MCF 10A (cell line): ENCODE results near the gene FOS. TPM values are rescaled to one million over a fixed set of nuclear protein-coding genes. Genes with fewer than 3 reads are reported as not detected.
"Not testable (repeated sequence)": the region's sequence is repeated elsewhere in the genome, so short reads cannot be mapped to it uniquely, and the experiment has no call there.

ENCODE experiments used
- BruUV-seq: library from RNA; stranded (reverse); fragments of 400-500 nt; replicated peaks from 2 replicates; lab custom pipeline; 2021; lab: Mats Ljungman, UMichigan
- CTCF ChIA-PET: fragments of 300-600 bp; sonication (Branson Sonifier 250); formaldehyde crosslinking; extraction: SDS; loops from one replicate; lab custom pipeline; 2021; ENCODE audit warnings: antibody characterized with exemption, inconsistent platforms; lab: Yijun Ruan, JAX
- POLR2A ChIA-PET: fragments of 300-600, 350-650 bp; sonication (Branson Sonifier 250); formaldehyde crosslinking; extraction: SDS; loops from one replicate; lab custom pipeline; 2020; ENCODE audit warnings: antibody characterized with exemption, inconsistent platforms; lab: Yijun Ruan, JAX
- DNase-seq: peaks from one replicate; pipeline ENCODE4 v3.0.0-alpha.2; 2018; ENCODE audit not compliant: unreplicated experiment
- H3K27ac Mint-ChIP-seq: one replicate; pipeline ENCODE4 v1.8.0; 2022; ENCODE audit warnings: mild to moderate bottlenecking, low read depth, mixed read lengths; ENCODE audit not compliant: unreplicated experiment
- H3K27me3 Mint-ChIP-seq: one replicate; pipeline ENCODE4 v1.8.0; 2022; ENCODE audit warnings: mixed read lengths; ENCODE audit not compliant: insufficient read depth, unreplicated experiment
- H3K36me3 Mint-ChIP-seq: one replicate; pipeline ENCODE4 v1.8.0; 2022; ENCODE audit warnings: mild to moderate bottlenecking, moderate library complexity, mixed read lengths; ENCODE audit not compliant: insufficient read depth, unreplicated experiment
- H3K4me1 Mint-ChIP-seq: one replicate; pipeline ENCODE4 v1.8.0; 2022; ENCODE audit warnings: mixed read lengths; ENCODE audit not compliant: insufficient read depth, unreplicated experiment
- H3K4me3 Mint-ChIP-seq: one replicate; pipeline ENCODE4 v1.8.0; 2022; ENCODE audit warnings: mild to moderate bottlenecking, moderate library complexity, mixed read lengths; ENCODE audit not compliant: unreplicated experiment
- H3K9me3 Mint-ChIP-seq: one replicate; pipeline ENCODE4 v1.8.0; 2022; ENCODE audit warnings: mixed read lengths; ENCODE audit not compliant: unreplicated experiment
- intact Hi-C: fragments of 100-400 bp; cut with micrococcal nuclease; formaldehyde crosslinking; loops from 2 replicates; pipeline ENCODE4 v1.14.1; 2022
- total RNA-seq: library from RNA; stranded (reverse); gene quantifications from 2 replicates; pipeline ENCODE4 v1.2.3, GENCODE V29; 2022
- TF ChIP-seq, protein P1 (sequence below): fragments of 200-600 bp; IDR thresholded peaks from one replicate; pipeline ENCODE4 v1.8.0; 2022; ENCODE audit warnings: antibody characterized with exemption, mild to moderate bottlenecking; ENCODE audit not compliant: unreplicated experiment

FOS gene
- total RNA-seq, 1 experiment from 2014 or later: 139 TPM

DNA sequence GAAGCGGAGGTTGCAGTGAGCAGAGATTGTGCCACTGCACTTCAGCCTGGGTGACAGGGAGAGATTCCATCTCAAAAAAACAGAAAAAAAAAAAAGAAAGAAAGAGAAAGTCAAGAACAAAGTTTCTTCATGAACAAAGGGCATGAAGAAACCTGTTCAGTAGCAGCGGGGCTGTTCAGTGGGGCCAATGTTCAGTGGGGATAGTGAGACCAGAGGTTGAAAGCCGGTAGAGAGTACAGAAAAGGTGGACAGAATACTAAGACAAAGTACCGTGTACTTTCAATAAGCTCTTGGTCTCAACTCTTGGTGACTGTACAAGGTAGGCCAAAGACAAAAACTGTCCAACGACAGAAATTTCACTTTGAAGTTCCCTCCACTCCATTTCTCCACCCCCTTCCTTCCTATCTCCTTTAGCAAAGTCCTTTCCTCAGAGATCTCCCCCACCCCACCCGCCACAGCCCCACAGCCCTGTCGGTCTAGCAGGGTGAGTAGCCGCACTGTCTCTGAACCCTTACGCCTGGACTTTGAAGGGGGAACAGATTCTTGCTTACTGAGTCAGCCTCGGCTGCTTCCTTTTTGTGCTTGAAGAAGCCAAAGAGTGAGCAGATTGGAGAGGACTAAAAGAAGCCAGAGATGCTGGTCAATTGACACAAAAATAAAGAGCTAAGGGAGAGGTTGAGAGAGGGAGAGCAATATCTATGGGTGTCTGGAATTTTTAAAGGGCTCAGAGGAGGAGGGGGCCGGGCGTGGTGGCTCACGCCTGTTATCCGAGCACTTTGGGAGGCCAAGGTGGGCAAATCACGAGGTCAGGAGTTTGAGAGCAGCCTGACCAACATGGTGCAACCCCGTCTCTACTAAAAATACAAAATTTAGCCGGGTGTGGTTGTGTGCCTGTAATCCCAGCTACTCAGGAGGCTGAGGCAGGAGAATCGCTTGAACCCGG, 44.2 kb upstream of the FOS start:
- ChIA-PET POLR2A (interaction anchor here (0.6 to 6.4 kb wide), 5 partner anchors 7 to 100 kb away, joined by 3 to 49 read pairs (median 3); partner anchors contain the start of gene FOS), CTCF (interaction anchor here (0.6 to 0.9 kb wide), 3 partner anchors 8 to 116 kb away, joined by 3 to 4 read pairs (median 3); no protein-coding TSS in a partner anchor)
- BruUV-seq: no TSS peak
- no peaks in the 10 kb centered on the region for H3K36me3 Mint-ChIP-seq
- no peak overlapping the region for H3K4me3 Mint-ChIP-seq
- TF ChIP-seq, protein P1, sequence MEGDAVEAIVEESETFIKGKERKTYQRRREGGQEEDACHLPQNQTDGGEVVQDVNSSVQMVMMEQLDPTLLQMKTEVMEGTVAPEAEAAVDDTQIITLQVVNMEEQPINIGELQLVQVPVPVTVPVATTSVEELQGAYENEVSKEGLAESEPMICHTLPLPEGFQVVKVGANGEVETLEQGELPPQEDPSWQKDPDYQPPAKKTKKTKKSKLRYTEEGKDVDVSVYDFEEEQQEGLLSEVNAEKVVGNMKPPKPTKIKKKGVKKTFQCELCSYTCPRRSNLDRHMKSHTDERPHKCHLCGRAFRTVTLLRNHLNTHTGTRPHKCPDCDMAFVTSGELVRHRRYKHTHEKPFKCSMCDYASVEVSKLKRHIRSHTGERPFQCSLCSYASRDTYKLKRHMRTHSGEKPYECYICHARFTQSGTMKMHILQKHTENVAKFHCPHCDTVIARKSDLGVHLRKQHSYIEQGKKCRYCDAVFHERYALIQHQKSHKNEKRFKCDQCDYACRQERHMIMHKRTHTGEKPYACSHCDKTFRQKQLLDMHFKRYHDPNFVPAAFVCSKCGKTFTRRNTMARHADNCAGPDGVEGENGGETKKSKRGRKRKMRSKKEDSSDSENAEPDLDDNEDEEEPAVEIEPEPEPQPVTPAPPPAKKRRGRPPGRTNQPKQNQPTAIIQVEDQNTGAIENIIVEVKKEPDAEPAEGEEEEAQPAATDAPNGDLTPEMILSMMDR: no peak
- H3K27me3 Mint-ChIP-seq: no peaks in the 10 kb centered on the region
- H3K4me1 Mint-ChIP-seq: peaks cover 36% of the 10 kb centered on the region
- H3K9me3 Mint-ChIP-seq: no peaks in the 10 kb centered on the region
- peak overlapping the region; percentile 76 for H3K27ac Mint-ChIP-seq
- peak; percentile 60 for DNase-seq
- intact Hi-C loops: no loop called here

DNA sequence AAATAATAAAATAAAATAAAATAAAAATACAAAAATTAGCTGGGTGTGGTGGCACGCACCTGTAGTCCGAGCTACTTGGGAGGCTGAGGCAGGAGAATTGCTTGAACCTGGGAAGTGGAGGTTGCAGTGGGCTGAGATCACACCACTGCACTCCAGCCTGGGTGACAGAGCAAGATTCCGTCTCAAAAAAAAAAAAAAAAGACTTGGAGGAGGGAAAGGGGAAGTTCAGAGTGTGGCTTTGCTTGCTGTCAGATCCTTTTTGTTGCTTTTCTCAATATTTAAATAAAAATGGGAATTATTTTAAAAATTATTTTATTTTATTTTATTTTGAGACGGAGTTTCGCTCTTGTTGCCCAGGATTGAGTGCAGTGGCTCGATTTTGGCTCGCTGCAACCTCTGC, 43.4 kb upstream of the FOS start:
- ChIA-PET POLR2A (interaction anchor here (0.6 to 1.6 kb wide), 4 partner anchors 8 to 101 kb away, joined by 3 read pairs; partner anchors contain the start of gene FOS), CTCF (interaction anchor here (0.9 kb wide), 1 partner anchor 7 kb away, joined by 3 read pairs; no protein-coding TSS in a partner anchor)
- DNase-seq, intact Hi-C loops, H3K27me3 Mint-ChIP-seq, BruUV-seq, H3K9me3 Mint-ChIP-seq, H3K27ac Mint-ChIP-seq, H3K4me3 Mint-ChIP-seq, H3K36me3 Mint-ChIP-seq: not testable (repeated sequence)
- peaks cover 28% of the 10 kb centered on the region for H3K4me1 Mint-ChIP-seq

DNA sequence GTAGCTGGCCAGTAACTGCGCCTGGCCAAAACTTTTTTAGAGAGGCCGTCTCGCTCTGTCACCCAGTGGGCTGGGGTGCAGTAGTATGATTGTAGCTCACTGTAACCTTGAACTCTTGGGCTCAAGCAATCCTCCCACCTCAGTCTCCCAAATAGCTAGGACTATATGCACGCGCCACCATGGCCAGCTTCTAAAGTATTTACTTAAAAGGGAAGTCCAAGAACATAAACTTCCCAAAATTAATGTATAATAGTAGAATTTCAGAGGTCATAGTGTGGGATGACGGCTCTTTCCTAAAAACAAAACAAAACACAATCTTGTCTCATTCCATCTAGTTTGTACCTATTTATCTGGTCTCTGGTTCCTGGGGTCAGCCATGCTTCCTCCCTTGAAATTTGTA, 42.2 kb upstream of the FOS start:
- CTCF ChIA-PET: no interaction called here
- Mint-ChIP-seq H3K9me3 (no peaks in the 10 kb centered on the region), H3K27ac (no peak overlapping the region), H3K4me1 (peaks cover 16% of the 10 kb centered on the region), H3K27me3 (no peaks in the 10 kb centered on the region), H3K36me3 (no peaks in the 10 kb centered on the region), H3K4me3 (no peak overlapping the region)
- intact Hi-C loops: no loop called here
- POLR2A ChIA-PET: interaction anchor here (0.6 kb wide), 1 partner anchor 100 kb away, joined by 3 read pairs; no protein-coding TSS in a partner anchor
- TF ChIP-seq, protein P1: no peak
- no TSS peak for BruUV-seq
- no peak for DNase-seq

DNA sequence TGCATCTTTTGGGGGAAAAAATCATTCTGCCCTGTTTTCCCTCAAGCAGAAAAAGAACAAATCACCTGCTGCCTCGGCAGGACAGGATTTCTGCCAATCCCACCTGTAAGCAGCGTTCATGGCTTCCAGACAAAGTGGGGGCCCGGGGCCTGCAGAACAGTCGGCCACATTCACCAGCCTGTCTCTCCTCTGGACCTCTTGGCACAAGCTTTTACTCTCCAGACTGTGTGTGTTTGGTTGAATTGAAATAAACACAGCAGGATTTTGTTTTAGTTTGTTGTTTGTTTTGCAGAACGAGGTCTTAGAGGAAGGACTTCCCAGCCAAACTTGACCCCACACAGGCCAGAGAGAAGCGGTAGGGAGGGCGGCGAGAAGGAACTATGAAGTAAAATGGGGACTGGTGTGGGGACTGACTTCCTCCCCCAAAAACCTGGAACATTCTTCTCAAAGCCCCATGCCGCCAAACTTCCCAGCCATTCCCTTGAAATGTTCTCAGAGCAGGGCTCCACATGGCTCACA, 41.7 kb upstream of the FOS start:
- Mint-ChIP-seq H3K36me3 (no peaks in the 10 kb centered on the region), H3K9me3 (no peaks in the 10 kb centered on the region), H3K4me3 (no peak overlapping the region), H3K4me1 (peaks cover 16% of the 10 kb centered on the region), H3K27ac (no peak overlapping the region), H3K27me3 (no peaks in the 10 kb centered on the region)
- POLR2A ChIA-PET: interaction anchor here (0.6 kb wide), 1 partner anchor 101 kb away, joined by 3 read pairs; no protein-coding TSS in a partner anchor
- TF ChIP-seq, protein P1: no peak
- no TSS peak for BruUV-seq
- CTCF ChIA-PET: no interaction called here
- no peak for DNase-seq
- intact Hi-C loops: no loop called here
